Activated gamma-delta T cell (primary cell): ENCODE data around the gene CYP4Z1.
"Not testable (repeated sequence)": the region's sequence is repeated elsewhere in the genome, so short reads cannot be mapped to it uniquely, and the experiment has no call there.

Experiments used
- DNase-seq: peaks from one replicate; lab custom pipeline; 2025; lab: John Stamatoyannopoulos, UW
- total RNA-seq, 2 donors: gene quantifications; one replicate each; lab custom pipeline; 2026; lab: John Stamatoyannopoulos, UW

The CYP4Z1 gene, protein sequence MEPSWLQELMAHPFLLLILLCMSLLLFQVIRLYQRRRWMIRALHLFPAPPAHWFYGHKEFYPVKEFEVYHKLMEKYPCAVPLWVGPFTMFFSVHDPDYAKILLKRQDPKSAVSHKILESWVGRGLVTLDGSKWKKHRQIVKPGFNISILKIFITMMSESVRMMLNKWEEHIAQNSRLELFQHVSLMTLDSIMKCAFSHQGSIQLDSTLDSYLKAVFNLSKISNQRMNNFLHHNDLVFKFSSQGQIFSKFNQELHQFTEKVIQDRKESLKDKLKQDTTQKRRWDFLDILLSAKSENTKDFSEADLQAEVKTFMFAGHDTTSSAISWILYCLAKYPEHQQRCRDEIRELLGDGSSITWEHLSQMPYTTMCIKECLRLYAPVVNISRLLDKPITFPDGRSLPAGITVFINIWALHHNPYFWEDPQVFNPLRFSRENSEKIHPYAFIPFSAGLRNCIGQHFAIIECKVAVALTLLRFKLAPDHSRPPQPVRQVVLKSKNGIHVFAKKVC
- total RNA-seq, result 0 reads per million in 2 donors

DNA sequence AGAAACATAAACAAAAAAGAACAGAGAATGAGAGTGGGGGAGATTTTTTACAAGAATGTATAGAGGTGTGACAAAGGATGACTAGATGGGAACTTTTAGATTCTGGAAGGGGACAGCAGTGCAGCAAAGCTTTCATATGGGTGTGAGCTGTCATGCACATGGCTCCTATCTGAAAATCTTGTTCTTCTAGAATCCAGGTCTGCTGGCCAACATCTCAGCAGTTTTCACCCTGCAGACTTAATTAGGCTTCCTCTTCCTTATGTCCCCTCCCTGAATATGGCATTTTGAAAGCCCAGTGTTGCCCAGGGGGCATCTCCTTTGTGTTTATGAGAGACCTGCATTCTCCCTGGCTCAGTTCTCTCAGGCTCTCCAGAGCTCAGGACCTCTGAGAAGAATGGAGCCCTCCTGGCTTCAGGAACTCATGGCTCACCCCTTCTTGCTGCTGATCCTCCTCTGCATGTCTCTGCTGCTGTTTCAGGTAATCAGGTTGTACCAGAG is at the start of gene CYP4Z1:
Gene CYP4Z1 (plus strand): TSS at position 135 of the 498 bp plus-strand sequence. CDS start 260 bp downstream, at position 395.
- no peak for DNase-seq

DNA sequence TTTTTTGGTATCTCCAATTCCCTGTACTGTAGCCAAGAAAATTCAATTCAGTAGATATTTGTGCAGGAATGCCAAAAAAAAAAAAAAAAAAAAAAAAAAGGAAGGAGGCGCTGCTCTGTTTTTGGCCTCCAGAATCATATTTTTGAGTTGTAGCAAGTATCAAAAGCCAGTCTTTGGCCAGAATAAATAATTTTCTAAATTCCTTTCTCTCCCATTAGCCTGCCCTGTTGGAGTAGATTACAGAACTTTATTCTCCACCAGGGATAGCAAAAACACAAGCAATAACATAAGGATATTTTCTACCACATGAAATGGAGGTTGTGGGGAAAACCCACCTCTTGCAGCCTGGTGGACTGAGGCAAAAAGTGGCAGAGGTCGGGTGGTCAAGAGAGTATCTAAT is 46.0 kb upstream of the CYP4Z1 start:
- DNase-seq, result no peak

DNA sequence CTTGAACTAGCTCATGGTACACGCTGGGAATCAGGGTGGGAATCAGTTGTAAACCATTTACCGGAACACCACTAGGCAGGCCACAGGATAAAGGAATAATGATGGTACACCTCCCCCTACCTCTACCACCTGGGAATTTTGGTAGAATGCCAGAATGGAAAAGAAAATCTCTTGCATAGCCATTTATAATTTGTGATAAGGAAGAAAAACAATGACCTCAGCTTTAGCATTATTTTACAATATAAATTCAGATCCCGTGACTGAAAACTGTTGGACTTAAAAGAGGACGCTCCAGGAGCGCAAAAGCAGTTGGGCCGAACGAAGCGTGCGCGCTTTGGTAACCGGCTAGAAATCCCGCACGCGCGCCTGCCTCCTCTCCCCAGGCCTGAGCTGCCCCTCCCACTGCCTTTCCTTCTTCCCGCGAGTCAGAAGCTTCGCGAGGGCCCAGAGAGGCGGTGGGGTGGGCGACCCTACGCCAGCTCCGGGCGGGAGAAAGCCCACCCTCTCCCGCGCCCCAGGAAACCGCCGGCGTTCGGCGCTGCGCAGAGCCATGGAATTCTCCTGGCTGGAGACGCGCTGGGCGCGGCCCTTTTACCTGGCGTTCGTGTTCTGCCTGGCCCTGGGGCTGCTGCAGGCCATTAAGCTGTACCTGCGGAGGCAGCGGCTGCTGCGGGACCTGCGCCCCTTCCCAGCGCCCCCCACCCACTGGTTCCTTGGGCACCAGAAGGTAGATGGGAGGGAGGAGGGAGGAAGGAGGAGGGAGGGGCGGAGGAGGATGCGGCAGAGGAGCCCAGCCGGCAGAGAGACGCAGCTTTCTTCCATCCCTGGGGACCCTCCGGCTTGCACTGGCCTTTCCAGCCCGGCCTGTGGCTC is 43.5 kb upstream of the CYP4Z1 start, which contains the start of gene CYP4X1:
Gene CYP4X1 (plus strand): TSS at position 402 of the 873 bp plus-strand sequence. CDS start 149 bp downstream, at position 551.
- no peak for DNase-seq

DNA sequence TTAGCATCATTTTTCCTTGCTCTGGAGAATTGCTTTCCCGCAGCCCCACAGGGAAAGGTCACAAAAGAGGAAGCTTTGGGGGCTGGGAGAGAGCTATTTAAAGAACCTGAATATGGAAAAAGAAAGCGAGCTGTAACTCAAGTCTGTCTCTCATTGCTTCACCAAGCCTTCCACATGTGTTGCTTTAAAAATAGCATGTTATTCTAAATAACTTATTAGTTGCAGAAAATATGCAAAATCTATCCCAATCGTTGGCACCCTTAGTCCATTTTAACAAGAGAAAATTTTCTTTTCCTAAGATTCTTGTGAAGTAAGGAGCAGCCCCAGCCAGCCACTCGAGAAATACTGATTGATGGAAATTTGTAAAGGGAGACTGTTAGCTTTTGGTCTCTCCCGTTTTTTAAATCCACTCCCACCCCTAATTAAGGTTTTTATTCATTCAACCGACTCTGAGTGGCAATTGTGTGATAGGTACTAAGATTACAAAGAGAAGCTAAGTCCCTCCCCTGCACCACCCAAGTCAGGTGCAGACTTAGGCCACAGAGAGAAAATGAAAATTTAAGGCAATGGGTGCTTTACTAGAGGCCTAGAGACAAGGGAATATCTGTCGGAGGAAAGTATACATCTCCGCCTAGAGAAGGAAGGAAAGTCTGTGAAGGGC is 42.8 kb upstream of the CYP4Z1 start:
- DNase-seq, result no peak

DNA sequence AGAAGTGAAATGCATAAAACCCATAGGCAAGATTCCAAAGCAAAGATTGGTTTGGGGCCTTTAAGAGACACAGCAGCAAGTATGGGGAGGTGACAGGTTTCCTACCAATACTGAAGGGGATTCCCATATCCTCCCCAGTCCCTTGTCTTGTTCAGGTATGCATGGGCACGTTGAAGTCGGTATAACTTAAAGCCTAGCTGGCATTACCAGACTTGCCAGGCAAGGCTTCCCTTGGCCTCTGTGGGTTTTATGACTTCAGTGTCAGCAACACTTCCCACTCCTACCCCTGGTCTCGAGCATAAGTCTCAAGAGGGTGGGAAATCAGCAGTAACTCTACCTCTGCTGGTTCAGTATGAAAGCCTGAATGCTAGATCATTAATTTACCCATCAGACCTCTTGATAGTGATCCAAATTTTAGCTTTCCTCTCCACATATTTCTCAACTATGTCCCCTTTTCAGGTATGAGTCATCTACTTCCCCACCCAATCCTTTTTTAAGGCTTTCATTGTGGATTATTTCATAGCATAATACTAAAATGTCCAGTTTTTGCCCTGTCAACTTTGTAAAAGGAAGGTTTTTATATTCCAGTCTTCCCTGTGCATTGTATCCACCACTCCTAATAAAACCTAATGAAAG is 36.7 kb upstream of the CYP4Z1 start:
- no peak for DNase-seq

DNA sequence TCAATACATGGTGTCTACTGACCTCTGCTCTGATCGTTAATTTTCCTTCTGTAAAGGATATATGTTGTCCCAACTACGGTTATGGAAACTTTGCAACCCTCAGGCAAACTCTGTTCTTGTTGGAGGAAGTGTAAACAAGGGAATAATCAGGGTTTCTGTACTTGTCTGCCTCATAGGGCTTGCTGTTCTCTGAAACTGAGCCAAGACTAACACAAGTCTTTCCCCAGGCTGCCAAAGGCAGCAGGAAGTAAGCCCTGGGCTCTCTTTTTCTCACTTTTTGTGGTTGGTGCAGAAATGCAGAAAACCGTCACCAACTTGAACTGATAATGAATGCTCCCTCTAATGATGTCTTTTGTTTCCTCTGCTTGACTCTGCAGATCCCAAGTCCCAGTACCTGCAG is 36.0 kb upstream of the CYP4Z1 start:
- DNase-seq, result no peak

DNA sequence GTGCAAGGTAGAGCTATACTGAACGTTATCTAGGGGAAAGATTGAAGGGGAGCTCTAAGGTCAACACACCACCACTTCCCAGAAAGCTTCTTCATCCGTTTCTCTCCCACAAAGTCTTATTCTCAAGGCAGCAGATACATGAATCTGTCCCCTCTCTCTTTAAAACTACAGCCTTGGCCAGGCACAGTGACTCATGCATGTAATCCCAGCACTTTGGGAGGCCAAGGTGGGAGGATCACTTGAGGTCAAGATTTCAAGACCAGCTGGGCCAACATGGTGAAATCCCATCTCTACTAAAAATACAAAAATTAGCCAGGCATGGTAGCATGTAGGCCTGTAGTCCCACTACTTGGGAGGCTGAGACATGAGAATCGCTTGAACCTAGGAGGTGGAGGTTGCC is 35.4 kb upstream of the CYP4Z1 start:
- DNase-seq, result no peak

DNA sequence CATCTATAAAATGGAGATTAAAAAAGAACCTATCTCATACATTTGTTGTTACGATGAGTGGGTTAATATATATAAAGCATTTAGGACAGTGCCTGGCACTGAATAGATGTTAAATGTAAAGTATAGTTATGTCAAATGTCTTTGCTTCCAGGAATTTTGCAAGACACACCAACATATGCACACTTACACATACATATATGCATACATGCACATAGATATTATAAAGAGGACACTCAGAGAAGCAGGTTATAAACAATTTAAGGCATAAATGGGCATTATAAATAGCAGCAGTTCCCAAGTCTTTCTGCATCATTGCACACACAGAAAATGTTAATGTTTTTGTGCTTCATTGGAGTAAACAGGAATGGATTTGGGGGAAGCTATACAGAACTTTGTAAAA is 30.3 kb upstream of the CYP4Z1 start:
- no peak for DNase-seq

DNA sequence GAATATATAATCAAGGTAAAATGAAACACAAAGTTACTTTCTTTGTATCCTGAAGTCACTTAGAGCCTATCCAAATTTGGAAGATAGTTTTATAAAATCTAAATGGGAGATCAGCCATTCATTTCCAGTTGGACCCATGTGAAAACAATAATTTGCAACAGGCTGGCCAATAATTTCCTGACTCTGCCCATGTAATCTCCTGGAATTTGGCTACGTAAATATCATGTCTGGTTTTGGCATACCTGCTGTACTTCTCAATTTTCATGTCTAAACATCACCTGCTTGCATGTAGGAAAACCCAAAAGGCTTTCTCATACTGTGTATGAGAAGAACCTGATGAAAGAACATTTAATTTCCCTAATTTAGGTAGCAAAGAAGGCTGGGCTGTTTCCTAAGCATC is 7.7 kb upstream of the CYP4Z1 start:
- DNase-seq, result no peak

DNA sequence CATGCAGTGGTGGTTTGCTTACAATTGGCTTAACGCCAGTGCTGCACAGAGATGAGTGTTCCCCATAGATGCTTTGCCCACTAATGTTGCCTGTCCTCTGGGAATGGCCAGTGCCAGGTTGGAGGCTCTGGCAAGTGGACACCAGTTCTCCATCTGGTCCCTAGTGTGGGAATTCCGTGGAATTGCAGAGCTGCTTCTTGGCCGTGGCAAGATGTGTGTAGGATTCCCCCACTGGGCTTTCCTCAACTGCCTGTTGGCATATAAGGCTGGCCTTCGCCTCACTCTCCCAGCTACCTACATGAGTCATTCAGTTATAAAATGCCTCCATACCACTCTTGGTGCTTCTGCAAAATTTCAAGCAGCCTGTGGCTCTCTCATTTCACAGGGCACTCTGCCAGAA is 2.0 kb downstream of the CYP4Z1 start:
- not testable (repeated sequence) for DNase-seq

DNA sequence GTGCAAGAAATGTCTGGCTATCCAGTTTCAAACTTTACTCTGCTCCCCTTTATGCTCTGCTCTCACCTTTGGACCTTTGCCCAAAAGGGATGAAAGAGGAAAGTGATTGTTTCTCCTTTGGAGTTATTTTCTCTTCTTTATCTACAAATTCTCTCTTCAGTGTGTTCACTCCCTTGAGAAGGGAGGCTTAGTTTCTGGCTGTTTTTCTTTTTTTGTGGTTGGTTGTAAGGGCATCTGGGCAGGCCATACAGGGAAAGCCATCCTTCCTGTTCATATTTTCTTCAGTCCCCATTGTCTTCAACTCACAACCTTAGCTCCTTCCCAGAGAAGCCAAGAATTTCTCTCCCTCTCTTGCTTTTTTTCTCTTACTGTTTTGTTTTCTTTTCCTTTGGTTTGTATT is 2.5 kb downstream of the CYP4Z1 start:
- not testable (repeated sequence) for DNase-seq

DNA sequence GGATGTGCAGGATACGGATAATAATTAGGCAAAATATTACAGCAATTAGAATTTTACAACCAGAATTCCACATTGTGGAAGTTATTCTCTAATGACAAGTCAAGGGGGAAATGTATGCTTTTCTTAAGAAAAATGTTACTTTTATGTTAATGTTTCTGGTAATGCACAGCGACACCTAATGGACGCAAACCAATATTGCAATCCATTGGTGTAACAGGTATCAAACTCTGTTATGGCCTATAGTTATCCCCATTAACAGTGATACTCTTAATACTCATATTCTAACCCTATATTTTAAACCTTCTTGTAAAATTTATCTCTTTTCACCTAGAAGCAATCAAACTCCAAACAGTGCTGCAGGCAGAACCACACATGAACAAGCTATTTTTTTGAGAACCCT is 22.3 kb downstream of the CYP4Z1 start:
- DNase-seq, result not testable (repeated sequence)

DNA sequence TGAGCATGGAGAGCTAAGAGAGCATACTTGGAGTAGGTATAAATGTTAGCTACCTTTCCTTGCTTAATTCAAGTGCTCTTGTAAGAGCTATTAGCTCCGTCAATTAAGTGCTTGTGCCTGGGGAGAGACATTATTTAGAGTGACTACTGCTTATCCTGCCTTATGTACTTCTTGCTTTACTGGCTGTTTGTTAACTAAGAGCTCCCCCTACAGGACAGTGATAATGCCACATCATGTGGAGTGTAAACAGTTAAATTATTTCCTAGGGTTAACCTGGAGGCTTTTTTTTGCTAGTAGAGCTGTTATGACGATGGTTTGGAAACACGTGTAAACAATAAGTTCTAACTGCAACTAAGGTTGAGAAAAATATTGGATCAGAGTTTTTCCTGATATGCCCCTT is 24.4 kb downstream of the CYP4Z1 start:
- not testable (repeated sequence) for DNase-seq

DNA sequence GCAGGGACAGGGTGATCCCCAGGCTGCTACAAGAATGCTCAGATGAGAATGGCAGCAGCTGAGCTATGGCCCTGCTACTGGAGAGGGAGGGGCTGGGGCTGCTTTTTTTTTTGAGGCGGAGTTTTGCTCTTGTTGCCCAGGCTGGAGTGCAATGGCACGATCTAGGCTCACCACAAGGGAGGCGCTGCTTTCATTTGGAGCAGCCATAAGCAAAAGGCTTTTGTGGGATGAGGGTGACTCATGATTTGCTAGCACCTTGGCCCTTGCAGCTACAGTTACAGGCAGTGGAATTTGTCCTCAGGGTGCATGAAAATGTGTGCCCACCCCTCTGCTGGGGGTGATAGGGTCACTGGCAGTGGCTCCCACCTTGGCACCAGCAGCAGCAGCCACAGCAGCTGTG is 37.8 kb downstream of the CYP4Z1 start:
- no peak for DNase-seq

DNA sequence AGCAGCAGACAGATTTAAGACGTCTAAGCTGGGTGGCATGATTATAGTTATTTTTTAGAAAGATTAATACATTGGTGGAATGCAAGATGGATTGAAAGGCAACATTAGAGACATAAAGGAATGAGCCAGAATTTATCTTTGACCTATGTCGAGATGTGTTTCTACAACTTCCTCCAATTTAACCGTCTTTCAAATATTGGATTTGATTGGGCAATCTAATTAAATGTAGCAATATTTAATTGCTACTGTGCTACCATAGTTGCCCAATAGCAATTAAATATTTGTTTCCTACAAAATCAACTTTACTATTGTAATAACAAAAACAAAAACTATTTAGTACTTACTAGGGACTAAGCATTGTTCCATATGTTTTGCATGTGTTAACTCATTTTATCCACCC is 39.8 kb downstream of the CYP4Z1 start:
- DNase-seq, result no peak

DNA sequence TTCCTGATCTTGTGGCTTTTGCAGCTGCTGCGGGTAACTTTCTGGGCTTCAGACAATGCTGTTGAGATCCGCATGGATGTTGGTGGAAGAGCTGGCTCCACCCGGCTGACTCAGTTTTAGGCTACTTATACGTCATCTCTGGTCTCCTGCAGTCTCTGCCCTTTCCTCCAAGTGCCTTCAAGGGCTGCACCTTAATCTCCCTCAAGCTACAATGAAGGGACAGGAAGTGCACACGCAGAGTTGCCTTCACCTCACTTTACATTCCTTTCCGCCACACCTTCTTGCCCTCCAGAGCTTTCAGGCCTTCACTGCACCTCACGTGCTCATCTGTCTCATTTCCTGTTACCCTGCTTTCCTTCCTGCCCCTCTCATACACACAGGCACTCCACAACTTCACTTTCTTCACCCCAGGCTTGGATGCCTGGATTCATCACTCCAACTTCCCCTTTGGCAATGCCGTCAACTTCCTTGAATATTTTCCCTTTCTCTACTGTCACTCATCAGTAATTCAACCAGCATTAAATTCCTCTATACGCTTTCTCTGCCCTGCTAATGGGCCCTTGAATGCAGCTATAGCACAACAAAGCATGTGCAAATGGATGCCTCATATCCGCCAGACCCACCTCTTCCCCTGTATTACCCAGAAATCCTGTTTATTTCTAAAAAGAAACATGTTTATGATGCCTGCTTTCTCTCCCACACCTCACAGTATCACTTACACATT is 41.0 kb downstream of the CYP4Z1 start:
- not testable (repeated sequence) for DNase-seq

DNA sequence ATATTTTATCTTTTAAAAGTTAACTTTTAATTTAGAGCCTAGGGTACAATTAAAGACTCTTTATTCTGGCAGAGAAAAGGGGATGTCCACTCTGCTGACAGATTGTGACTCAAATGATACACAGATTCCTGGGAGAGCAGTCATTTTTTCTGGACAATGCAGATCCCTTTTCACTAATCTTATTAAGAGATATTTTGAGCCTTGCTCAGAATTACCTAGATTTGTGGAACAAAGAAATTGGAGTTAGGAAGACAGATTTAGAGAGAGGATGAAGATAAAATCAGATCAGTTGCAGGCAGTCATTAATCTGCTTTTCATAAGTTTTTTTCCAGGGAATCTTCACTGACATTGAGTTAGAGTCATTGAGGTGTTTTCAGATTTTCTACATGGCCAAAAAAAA is 42.5 kb downstream of the CYP4Z1 start:
- DNase-seq, result not testable (repeated sequence)

DNA sequence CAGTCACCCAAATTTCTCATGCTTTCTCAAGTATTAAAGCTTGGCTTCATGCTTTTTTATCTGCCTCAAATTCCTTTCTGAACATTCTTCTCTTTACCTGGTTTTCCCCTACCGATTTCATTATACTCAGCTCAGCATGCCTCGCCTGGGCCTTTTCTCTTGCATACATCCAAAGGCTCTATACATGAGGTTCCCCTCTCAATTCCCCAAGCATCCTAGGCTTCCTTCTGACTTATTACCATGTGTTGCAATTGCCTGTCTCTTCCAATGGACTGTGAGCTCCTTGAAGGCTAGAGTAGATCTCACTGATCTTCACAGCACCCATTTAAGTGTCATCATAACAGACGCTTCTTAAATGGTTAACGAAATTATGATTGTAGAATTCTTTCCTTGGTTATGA is 46.1 kb downstream of the CYP4Z1 start:
- no peak for DNase-seq

DNA sequence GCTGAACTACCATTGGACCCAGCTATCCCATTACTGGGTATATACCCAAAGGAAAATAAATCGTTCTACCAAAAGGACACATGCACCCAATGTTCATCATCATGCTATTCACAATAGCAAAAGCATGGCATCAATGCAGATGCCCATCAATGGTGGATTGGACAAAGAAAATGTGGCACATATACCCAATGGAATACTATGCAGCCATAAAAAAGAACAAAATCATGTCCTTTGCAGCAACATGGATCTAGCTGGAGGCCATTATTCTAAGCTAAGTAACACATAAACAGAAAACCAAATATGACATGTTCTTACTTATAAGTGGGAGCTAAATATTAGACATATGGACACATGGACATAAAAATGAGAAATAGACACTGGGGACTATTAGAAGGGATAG is 54.0 kb downstream of the CYP4Z1 start:
- not testable (repeated sequence) for DNase-seq

DNA sequence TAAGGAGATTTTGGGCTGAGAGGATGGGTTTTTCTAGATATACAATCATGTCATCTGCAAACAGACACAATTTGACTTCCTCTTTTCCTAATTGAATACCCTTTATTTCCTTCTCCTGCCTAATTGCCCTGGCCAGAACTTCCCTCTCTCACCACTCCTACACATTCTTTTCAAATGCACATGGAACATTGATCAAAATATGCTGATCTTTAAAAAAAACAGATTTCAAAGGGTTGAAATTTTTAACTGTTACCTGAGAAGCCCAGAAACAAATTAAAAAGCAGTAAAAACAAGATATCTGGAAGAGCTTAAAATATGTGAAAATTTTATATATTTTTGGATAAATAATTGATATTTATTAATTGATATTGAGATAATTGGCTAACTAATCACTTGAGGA is 57.8 kb downstream of the CYP4Z1 start:
- DNase-seq, result not testable (repeated sequence)

DNA sequence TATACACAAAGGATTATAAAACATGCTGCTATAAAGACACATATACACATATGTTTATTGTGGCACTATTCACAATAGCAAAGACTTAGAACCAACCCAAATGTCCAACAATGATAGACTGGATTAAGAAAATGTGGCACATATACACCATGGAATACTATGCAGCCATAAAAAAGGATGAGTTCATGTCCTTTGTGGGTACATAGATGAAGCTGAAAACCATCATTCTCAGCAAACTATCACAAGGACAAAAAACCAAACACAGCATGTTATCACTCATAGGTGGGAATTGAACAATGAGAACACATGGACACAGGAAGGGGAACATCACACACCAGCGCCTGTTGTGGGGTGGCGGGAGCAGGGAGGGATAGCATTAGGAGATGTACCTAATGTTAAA is 60.0 kb downstream of the CYP4Z1 start:
- not testable (repeated sequence) for DNase-seq
